GM19099 (cell line): ENCODE results near the gene TNNI2.

ENCODE experiments used
- POLR2A ChIP-seq: IDR thresholded peaks from 3 replicates; pipeline ENCODE4 v1.6.1; 2011; ENCODE audit warnings: low read depth; ENCODE audit not compliant: insufficient read length; ENCODE audit errors: extremely low read depth

TNNI2 gene

DNA sequence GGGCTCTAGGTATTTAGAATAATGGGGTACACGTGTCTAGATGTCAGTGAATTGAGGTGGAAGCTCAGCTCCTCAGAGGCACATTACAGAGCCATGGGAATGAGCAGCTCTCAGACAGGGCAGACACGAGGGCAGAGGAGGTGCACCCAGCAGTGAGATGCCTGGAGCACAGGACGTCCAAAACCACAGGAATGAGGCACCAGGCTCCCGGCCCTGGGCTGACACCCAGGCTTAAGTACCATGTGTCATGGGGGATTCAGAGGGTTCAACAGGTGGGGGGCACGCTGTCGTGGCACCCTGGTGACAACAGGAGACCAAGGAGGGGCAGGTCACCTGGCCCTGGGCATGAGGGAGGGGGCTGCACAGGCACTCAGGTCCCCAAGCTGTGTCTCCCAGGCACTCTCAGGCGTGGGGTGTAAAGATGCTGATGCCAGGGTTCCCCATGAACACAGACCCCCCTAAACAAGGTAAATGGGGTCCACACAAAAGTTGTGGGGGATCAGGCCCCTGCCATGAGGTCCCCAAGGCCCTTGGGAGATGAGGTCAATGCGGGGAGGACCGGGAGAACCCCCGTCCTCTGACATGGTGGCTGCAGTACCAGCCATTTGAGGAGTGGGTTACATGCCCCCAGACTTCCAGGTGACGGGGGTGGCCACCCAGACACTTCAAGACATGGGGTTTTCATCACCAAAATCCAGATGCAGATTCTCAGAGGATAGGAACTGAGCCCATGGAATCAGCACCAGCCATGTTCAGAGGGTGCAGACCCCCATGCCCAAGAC lies 9.6 kb upstream of the TNNI2 start:
- TF ChIP-seq POLR2A: no peak

GRCh38 chr11:1830004-1830321 lies 8.8 kb upstream of the TNNI2 start:
- TF ChIP-seq POLR2A: no peak

GRCh38 chr11:1830322-1831223 lies 8.2 kb upstream of the TNNI2 start:
- no peak for TF ChIP-seq POLR2A

DNA sequence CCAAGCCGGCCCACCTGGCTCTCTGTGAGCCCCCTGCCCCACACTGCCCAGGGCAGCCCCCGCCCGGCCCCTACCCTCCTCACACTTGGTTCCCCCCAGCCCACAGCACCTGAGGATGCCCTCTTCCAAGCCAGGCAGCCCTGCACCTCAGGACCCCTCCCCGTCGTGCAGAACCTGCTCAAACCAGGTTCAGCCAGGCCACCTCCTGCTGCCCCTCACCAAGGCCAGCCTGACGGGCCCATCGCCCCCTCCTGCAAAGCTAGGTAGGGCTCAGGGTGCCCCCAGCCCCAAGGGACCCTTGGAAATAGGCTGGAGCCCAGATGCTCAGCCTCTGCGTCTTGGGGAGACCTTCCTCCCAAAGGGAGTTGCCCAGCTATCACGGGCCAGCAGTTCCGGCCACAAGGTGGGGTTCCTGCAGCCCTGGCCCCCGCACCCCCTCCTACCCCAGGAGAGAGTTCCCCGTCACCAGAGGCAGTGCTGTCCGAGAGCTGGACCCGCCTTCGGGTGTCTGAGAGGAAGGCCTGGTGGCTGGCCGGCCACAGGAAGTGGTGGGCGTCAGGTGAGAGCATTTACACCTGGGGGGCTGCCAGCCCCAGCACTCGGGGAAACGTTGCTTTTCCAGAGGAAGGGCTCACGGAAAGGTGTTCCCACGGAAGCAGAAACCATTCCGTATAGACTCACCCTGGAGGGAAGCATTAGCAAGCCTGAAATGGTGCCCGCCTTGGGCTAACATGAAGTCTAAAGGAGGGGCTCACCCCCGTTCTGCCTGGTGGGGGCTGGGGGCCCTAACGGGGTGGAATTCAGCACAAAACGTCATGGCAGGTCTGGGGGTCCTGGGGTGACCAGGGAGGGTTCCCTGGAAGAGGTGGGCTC lies 7.2 kb upstream of the TNNI2 start:
- no peak for TF ChIP-seq POLR2A

- no peak for TF ChIP-seq POLR2A
These were observed 6.4 kb upstream of the TNNI2 start for GRCh38 chr11:1832211-1832919.

- TF ChIP-seq POLR2A: no peak
These were observed 5.9 kb upstream of the TNNI2 start for GRCh38 chr11:1832920-1833295.

GRCh38 chr11:1834062-1834610 lies 4.6 kb upstream of the TNNI2 start:
- no peak for TF ChIP-seq POLR2A

- no peak for TF ChIP-seq POLR2A
These were observed 3.8 kb upstream of the TNNI2 start, which contains the start of gene SYT8 for GRCh38 chr11:1834779-1835670. Gene SYT8, plus strand, starts transcription at chr11:1834990. Its CDS starts 116 bp downstream, at chr11:1835106.

- no peak for TF ChIP-seq POLR2A
These were observed 3.1 kb upstream of the TNNI2 start for GRCh38 chr11:1835671-1836010.

DNA sequence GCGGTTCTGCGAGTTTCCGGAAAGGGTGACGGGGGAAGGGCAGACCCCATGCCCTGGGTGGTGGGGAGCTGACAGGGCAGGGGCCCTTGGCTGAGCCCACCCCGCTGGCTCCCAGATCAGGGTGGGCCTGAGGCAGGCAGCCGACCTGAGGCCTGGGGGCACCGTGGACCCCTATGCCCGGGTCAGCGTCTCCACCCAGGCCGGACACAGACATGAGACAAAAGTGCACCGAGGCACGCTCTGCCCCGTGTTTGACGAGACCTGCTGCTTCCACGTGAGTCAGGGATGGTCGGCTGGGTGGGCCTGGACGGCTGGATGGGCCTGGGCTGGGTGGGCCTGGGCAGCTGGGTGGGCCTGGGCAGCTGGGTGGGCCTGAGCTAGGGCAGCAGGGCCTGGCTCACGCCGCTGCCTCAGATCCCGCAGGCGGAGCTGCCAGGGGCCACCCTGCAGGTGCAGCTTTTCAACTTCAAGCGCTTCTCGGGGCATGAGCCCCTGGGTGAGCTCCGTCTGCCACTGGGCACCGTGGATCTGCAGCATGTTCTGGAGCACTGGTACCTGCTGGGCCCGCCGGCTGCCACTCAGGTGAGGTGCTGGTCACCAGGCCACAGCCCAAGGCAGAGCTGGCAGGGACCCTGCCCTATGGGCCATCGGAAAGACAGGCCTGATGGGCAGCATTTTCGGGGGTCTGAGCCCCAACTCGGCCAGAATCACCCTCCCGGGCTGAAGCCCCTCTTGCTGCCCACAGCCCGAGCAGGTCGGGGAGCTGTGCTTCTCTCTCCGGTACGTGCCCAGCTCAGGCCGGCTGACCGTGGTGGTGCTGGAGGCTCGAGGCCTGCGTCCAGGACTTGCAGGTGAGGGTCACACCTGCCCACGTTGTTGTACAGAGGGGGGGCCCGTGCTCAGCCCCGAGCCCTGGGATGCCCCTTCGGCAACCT lies 2.5 kb upstream of the TNNI2 start:
- no peak for TF ChIP-seq POLR2A

GRCh38 chr11:1837171-1838076 lies 1.4 kb upstream of the TNNI2 start:
- no peak for TF ChIP-seq POLR2A

GRCh38 chr11:1838077-1838425 lies 730 bp upstream of the TNNI2 start:
- no peak for TF ChIP-seq POLR2A
